ENCODE data around the gene SMOC1.
A peak's percentile ranks its signal among the peaks of the same experiment; 100 is the strongest.

SMOC1 gene

DNA sequence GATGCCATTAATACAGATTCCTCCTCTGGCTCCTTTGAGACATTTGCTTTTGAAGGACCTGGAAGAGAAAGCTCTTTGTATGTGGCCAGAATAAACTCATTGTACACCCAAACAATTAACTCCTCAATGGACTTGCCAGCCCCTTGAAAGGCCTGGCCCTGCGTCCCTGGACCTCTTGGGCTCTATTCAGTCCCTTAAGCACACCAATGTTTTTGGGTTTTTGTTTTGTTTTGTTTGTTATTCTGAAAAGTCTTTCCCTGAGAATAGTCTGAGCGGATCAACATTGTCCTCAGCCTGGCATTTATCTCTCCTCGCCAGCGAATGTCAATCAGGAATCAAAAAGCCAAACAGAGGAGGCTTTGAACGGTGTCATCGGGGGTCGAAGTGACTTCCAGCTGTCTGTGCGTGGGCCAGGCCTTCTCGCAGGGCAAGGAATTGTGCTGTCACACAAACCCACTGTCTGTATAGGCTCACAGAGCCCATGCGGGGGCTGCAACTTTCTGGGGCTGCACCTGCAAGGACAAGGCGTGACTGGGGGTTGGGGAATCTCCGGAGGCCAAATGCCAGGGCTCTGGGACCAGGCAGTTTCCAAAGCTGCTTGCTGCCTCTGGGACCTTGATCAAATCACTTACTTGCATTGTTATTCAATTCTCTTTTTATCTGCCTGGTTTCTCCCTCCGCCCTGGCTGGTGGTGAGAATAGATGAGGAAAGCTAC lies 108.3 kb downstream of the SMOC1 start:
- no peak for DNase-seq

DNA sequence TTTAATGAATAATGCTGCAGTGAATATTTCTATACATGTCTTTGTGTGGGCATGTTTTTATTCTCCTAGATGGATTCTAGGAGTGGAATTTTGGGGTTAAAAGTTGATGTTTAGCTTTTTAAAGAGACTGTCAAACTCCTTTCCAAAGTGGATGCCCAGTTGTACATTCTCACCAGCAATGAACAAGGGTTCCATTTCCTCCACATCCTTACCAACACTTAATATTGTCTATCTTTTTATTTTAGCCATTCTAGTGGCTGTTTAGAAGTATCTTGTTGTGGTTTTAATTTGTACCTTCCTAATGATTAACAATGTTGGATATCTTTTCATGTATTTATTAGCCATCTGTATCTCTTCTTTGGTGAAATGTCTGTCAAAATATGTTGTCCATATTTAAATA lies 109.8 kb downstream of the SMOC1 start:
- no peak for DNase-seq

DNA sequence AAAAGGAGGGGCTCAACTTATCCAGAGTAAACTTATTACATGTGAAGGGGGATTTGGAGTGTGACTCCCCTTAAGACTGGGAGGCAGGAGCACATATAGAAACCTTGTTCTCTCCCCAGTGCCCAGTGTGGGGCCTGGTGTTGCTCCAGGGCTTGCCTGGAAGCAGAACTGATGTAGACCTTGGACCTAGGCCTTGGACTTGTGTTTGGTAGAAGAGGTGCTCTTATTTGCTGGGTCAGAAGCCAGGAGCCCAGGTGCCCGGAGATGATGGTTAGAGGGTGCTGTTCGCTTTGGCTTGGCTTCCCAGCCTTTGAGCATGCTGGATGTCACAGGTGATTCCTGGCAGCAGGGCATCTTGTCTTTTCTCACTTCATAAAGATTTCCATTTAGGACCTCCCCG lies 110.4 kb downstream of the SMOC1 start:
- no peak for DNase-seq

DNA sequence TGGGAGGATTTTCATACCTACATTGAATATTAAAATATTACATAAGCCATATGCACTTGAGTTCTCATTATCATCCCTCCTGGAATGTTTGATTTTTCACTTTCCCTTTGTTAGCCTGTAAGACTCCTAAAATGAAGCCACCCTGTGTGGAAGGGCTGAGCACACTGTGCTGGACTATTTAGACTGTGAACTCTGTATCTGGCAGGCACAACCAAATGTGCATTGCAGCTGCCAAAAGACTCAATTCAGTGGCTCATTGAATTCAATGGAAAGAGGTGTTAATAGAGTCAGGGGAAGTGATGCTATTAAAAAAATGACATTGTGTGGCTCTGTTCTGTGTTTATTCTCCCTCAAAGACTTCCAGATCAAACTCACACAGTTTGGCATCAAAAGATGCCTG lies 111.1 kb downstream of the SMOC1 start:
- no peak for DNase-seq

DNA sequence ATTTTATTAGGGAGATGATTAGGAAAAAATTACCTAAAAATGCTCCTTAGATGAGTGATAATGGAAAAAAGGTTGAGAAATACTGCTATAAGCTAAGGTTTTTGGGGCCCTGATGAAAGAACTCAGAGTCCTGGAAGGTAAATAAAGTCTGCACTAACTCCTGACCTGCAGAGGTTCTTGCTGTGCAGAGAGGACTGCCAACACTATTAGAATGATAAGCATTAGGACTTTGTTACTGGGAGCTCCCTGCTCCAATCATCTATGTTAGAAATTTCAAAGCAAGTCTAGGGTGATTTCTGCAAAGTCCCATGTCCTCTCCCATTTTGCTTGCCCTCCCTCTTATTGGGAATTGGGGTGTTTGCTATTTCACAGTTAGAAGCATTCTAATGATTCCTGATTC lies 112.2 kb downstream of the SMOC1 start:
- DNase-seq: no peak

DNA sequence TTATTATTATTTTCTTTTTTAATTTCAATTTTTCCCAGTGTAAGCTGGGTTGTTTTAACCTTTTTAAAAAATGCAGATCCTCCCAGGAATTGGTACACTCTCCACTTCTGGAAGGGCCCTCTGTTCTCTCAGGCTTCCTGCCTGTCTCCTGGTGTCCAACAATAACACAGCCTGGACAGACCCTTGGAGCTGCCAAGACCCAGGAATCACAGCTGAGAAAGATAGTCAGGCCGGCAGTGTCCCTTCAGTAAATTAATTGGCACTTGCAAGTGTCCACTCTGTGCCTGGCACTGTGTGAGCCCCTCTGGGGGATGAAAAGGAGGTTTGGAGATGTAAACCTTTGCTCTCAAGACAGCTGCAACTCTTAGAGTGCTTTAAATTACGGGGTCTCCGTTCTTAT lies 113.3 kb downstream of the SMOC1 start:
- DNase-seq: no peak

DNA sequence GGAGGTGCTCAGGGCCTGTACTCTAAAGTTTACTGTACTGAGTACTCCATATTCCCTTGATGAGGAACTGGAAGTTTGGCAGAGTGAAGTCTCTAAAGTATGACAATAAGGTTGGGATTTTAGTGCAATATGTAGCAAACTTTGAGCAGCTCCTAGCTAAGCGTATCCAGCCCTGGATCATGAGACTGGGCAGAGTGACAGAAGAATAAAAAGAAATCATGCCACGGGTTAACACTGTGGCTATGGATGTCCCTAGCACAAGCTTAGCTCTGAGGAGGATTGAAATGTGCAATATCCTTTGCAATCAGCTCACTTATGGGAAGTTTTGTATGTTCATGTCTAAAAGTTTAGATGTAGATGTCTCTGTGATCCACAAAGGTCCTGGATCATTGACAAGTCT lies 114.1 kb downstream of the SMOC1 start:
- DNase-seq: no peak

DNA sequence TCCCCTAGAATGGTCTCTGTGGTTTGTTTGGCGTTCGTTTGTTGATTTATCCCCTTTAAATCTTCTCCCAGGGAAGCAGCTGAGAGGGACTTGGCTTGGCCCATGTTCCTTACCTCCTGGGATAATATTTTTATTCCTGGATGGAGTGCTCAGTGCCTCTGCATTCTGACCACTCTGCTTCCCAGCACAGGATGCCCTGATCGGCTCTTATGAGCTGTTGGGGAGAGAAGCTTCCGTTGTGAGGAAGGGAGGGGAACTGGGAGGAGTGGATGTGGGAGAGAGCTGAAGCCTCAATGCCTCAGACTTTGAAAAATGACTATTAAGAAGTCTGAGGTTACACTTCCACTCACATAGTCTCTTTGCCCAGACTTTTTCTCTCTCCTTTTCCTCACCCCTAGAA lies 114.8 kb downstream of the SMOC1 start:
- DNase-seq: no peak

DNA sequence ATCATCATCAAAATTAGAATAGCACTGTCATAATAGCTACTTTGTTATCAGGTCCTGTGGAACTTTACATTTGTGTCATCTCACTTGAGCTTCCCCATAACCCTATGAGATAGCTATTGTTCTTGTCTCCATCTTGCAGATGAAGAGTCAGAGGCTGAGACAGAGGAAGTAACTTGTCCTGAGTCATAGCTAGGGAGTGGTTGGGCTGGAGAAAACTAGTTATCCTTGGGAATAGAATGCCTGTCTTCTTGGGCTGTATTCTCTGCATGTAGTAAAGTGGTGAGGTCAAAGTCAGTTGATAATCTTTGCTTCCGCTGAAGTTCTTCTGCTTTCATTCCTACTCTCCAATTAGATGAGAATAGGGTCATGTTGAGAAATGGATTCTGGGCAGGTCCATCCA lies 117.0 kb downstream of the SMOC1 start:
- DNase-seq: no peak

DNA sequence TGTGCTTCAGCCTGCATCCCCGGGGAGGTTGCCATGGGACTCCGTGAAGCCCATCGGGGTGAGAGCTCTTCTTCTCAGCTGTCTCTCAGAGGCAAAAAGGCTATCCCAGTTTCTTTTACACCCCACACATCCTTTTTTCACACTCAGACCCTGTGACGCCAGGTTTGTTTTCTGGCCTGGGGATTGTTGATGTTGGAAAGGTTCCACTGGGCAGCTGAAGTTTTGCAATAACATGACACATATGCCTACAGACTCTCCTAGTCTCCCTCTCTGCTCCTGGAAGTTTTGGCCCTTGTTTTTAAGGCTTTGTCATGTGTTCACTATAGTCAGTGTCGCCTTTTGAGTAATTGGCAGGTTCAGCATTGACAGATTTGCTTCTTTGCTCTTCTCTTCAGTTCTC lies 118.6 kb downstream of the SMOC1 start:
- DNase-seq: no peak

DNA sequence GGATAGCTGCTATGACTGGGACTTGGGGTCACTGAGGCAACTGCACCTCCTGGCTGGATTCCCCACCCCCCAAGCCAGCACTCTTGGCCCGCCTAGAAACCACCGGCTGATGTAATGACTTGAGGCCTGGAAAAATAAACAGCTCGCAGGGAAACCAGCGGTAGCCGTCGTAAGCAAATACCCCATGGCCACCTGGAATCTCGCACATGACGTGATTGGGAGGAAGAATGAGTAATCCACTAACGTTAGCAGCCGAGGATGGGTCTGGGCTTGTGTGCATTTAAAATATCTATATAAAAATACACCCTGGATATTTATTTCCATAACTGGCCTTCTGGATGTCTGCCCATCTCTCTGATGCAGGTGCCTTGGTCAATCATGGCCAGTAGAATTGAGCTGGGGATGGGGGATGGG lies 120.1 kb downstream of the SMOC1 start:
- peak; percentile 59 for DNase-seq

DNA sequence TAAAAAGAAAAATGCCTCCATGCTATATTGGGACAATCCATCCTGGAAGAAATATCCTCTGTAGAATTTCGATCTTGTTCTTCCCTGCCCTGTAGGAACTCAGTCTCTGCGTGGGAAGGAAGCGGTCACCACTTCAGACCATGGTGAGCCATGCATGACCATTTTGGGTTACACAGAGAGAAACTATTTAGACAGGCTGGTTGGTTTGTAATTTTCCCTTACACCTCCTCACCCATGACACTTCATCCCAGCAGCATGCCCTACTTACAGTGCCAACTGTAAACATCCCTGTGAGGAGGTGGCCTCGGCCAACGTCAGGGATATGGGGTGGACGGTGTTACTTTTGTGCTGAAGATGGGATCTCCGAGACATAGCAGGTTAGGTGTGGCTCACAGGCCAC lies 121.4 kb downstream of the SMOC1 start:
- no peak for DNase-seq

DNA sequence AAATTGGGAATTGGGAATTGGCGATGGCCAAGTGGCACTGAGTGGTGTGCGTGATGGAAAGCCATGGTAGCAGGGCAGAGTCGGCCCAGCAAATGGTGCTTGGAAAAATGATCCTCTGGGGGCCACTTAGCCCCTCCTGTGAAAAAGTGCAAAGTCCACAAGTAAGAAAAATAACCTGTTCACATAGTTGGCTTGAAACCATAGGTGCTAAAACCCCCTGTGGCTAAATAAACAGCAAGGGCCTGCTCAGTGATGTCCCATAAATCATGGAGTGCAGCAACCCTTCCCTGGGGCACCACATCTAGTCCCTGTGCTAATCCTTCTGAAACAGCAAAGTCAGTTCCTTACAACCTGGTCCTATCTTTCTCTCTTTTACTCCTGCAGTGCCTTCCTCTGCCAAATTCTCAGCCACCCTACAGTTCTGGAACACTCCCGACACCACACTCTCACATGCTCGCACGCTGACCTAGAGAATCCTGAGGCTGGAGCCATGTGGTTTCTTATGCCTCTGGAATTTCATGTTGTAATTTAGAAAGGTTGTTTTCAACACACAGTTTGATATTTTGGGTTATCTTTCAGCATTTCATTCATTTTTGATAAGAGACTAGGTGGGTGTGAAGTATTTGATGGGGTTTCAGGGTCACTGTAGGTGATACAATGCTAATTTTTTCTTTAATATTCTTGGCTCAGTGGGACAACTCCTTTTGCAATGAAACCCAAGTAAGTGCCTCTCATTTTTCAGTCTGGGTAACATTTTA lies 123.6 kb downstream of the SMOC1 start:
- DNase-seq: no peak

DNA sequence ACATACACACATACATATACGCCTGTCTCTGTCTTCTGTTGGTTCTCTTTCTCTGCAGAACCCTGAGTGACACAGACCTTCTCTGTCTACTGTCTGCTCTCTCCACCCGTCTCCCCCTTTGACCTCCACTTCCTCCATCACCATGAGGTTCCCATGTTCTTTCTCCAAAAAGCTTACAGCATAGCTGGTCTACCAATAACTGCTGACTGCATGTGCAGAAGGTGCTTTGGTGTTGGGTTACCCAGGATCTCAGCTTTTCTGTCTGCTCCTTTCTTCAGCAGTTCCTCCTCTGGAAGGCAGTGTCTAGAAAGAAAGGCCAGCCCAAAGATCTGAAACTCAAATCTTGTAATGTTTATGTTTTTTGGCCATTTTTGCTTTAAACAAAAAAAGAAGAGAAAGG lies 125.6 kb downstream of the SMOC1 start:
- DNase-seq: no peak

DNA sequence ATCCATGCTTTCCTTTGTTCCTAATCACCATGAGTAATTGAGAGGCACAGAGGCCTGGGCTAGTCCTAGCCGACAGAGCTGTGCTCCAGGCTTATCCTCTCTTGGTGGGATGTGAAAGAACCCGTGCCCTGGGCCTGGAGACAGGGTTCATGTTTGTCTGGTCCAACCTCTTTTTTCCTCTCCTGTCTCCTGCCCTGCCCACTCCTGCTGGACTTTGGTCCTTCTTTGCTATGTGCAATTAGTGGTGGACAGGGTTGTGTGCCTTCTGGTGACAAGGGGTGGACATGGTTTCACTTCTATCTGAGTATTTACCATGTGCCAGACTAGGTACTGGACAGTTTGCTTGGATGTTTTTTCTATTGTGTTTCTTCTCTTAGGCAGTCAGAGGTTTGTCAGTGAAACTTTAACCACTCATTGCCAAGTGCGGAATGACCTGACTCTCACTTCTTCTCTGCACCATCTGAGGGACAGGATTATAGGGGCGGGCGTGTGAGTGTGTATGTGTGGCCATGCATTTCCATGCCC lies 126.1 kb downstream of the SMOC1 start:
- no peak for DNase-seq

DNA sequence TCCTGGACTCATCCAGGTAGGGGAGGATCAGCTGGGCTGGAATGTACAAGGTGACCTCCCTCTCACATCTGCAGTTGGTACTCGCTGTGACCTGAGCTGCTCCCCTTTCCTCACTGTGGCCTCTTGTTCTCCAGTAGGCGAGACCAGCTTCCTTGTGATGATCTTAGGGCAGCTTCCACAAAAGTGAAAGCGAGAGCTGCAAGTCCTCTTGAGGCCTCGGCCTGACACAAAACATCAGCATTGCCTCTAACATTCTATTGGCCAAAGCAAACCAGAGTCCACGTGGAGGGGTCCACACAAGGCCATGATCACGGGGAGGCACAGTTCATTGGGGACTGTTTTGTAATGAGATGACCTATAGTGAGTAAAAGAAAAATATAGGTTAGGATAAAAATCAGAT lies 127.5 kb downstream of the SMOC1 start:
- DNase-seq: no peak

DNA sequence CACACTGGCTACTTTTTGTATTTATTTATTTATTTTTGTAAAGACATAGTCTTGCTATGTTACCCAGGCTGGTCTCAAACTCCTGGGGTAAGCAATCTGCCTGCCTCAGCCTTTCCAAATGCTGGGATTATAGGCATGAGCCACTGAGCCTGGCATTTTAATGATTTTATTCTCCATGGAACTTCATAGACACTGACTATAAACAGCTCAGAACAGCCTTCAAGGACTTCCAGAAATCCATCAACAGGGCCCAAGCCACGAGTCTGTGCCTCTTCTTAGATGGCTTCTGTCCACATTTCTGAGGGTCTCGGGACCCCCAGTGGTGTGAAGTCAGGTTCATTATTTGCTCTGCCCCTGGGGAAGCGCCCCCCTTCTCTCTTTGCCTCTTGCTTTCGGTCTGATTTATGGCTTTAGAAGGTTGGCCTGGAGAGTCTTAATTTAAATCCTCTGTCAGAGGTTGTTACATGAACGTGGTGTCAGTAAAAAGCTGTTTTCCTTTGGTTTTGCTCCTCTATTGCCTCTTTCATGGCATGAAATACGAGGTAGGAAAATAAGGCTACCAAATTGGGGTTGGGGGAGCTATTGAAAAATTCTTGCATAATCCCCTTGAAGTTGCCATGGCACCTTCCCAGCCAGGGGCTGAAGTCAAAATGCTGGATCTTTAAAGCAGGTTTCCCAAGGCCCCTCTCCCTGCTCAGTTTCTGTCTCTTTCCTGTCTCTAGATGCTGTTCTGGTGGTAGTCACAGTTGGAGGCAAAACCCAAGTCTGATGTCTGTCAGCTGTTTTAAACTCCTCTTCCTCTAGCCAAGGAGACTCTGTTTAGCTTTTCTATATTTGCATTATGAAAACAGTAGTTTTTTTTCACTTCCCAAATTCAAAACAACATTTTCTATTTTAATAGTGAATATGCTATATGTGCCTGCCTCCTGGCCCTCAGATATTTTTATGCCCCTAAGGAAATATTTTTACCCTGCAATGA lies 129.4 kb downstream of the SMOC1 start:
- no peak for DNase-seq

DNA sequence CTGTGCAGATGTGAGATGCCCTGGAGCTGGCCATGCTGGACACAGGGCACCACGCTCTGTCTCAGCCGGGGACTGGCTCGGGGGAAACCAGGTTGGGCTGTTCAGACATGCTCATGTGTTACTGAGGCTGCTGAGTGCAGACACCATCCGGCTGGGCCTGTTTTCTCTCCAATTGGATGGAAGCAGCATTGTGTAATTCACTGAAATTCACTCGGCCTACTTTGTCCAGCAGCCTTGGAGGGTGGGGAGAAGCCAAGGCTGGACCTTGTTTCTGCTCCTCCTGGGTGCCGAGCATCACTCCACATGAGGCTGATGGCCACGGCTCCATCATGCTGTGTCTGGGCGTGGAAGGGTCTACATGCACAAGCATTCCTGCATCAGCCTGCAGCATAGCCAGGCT lies 130.7 kb downstream of the SMOC1 start:
- DNase-seq: no peak

DNA sequence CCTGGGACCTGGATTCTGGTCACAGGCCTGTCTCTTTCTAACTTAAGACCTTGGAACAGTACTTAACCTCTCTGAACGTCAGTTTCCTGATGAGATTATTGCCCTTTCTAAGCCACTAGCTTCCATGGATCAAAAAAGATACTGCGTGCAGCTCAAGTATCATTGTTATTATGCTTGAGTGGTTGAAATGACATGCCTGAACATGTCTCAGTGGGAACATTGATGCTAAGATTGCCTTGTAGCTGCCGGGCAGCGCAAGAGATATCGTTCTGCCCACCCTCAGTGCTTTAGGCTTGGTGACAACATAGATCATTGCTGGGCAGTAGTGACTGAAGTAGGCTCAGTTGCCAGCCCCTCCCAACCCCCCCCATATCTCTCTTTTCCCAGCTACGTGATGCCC lies 131.9 kb downstream of the SMOC1 start:
- no peak for DNase-seq

DNA sequence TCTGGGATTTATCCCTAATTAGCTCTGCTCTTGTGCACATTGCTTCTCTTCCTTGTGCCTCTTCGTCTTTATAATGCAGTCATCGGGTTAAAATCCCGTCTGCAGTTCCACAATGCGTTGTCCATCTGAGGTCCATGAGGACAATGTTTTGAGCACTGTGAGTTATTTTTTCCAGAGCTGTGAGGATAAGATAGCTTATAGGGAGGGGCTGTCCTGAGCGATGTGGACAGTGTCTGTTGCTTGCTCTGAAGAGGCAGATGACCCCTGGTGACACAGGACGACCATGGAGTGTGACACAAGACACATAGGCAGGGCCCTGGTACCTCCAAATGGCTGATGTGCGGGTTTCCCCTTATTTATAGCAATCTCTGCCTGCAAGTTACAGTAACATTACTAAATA lies 132.5 kb downstream of the SMOC1 start:
- DNase-seq: no peak

DNA sequence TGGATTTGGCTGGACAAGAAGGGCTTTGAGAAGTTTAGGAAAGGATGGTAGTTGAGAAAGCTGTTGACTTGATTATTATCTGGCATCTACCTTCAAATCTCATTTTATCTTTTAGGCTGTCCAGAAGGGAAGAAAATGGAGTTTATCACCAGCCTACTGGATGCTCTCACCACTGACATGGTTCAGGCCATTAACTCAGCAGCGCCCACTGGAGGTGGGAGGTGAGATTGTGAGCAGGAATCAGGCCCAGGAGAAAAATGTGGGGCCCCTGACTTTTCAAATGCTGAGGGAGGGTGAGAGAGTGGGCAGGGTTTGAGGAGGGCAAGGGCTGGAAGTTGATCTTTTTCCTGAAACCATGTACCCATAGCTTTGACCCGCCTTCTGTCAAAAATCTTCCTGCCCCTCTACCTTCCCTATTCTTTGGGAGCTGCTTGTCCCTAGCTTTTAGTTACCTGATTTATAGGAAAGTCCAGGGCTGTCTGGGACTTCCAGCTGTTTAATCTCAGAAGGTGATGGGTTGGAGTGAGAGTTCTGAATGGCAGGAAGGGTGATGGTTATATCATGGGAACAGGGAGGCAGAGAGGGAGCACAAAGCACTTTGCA lies 134.2 kb downstream of the SMOC1 start:
- no peak for DNase-seq

DNA sequence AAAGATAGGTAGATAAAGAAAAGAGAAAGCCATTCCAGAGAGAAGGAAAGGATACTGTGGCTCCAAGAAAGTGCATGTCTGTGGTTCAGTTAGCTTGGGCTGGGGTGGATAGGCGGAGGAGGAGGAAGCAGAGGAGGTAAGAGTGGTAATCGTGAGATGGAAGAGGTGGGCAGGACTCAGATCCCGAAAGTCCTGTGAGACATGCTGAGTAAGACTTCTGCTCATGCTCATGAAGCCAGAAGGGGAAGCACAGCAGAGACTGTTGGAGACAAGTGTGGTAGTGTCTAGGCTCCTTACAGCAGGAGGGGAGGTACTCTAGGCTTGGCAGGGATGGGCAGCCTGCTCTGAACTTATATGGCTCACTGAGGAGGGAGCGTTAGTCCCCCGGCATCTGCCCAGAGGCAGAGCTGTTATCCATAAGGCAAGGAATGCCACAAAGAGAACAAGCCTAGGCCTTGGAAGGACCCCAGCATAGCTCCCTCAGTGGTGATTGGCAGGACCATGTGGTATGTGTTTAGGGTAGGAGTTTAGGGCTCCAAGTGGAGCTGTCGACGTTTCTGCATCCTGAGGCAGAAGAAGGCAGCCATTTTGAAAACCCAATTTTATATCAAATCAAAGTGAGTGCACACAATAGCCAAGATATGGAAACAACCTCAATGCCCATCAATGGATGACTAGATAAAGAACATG lies 135.3 kb downstream of the SMOC1 start:
- no peak for DNase-seq

All from NCI-H748 treated with DMSO at 0.1 percent for 48 hours (cell line).